HepG2 (cell line): ENCODE data around the gene MYO5A. TPM values are rescaled to one million over a fixed set of nuclear protein-coding genes. Genes with fewer than 3 reads are reported as not detected.

Source experiments
- ATAC-seq: fragments of 200-7000 bp; cut with Tn5 transposase; 3 replicates; pipeline ENCODE4 v1.9.1; 2020; ENCODE audit warnings: mild to moderate bottlenecking, moderate library complexity
- BruUV-seq: library from RNA; stranded (reverse); fragments of 400-500 nt; replicated peaks from 2 replicates; lab custom pipeline; 2021; lab: Mats Ljungman, UMichigan
- CTCF ChIA-PET: fragments of 300-600 bp; formaldehyde crosslinking; extraction: SDS; loops from one replicate; lab custom pipeline; 2021; ENCODE audit warnings: low total read pairs, inconsistent platforms, low intra/inter-chr PET ratio; lab: Yijun Ruan, JAX
- POLR2A ChIA-PET: fragments of 350-600 bp; sonication (Branson Sonifier 250); formaldehyde crosslinking; loops from one replicate; lab custom pipeline; 2020; ENCODE audit warnings: antibody characterized with exemption, inconsistent platforms; lab: Yijun Ruan, JAX
- DNase-seq: peaks from one replicate; pipeline ENCODE4 v3.0.0-alpha.2; 2015; ENCODE audit warnings: low spot score
- FAIRE-seq: peaks from 3 replicates; lab custom pipeline; 2011; peaks lifted over from hg19 to GRCh38; lab: Jason Lieb, UNC
- H2AFZ ChIP-seq: one replicate; pipeline ENCODE4 v1.6.1; 2011; ENCODE audit warnings: low read length, inconsistent platforms
- H3K27ac ChIP-seq: fragments of 300-600 bp; 3 replicates; pipeline ENCODE4 v1.8.0; 2011; ENCODE audit warnings: mixed run types, mild to moderate bottlenecking, mixed read lengths, low read length, inconsistent platforms; ENCODE audit not compliant: insufficient read depth; ENCODE audit errors: extremely low read length
- H3K27me3 ChIP-seq, 2 experiments: fragments of 200-600 bp in 1 of 2; 2 replicates in 1 of 2; 3 replicates in 1 of 2; pipeline versions ENCODE4 v1.6.0 to v1.8.0; 2011; ENCODE audit warnings: low read length in 2 of 2, mild to moderate bottlenecking in 2 of 2, moderate library complexity in 2 of 2, inconsistent platforms in 1 of 2; ENCODE audit not compliant: insufficient read depth in 2 of 2, control insufficient read depth in 1 of 2
- H3K36me3 ChIP-seq, 2 experiments: fragments of 200-600 bp in 1 of 2; replicated peaks in 1 of 2; 2 replicates in 1 of 2; 3 replicates in 1 of 2; pipeline versions ENCODE4 v1.5.1 to v1.8.0; 2011; ENCODE audit warnings: low read length in 2 of 2, inconsistent platforms in 1 of 2; ENCODE audit not compliant: insufficient read depth in 2 of 2, control insufficient read depth in 1 of 2
- H3K4me1 ChIP-seq: 2 replicates; pipeline ENCODE4 v1.5.1; 2012; ENCODE audit warnings: low read length, inconsistent platforms; ENCODE audit not compliant: insufficient read depth
- H3K4me2 ChIP-seq: 2 replicates; pipeline ENCODE4 v1.6.0; 2011; ENCODE audit warnings: low read depth, low read length, inconsistent platforms
- H3K4me3 ChIP-seq, 3 experiments: fragments of 200-600 bp in 1 of 3; sonication (generic), shearing (Covaris generic) in 1 of 3; replicated peaks in 1 of 3; 2 replicates each; pipeline ENCODE4 v1.5.1; 2011 to 2016; ENCODE audit warnings: low read length in 3 of 3, inconsistent platforms in 2 of 3, low read depth in 2 of 3, mild to moderate bottlenecking in 2 of 3, control low read depth in 1 of 3, mixed read lengths in 1 of 3; ENCODE audit not compliant: insufficient read depth in 1 of 3
- H3K79me2 ChIP-seq: one replicate; pipeline ENCODE4 v1.6.1; 2011; ENCODE audit warnings: low read length, inconsistent platforms; ENCODE audit not compliant: insufficient read depth
- H3K9ac ChIP-seq: 2 replicates; pipeline ENCODE4 v1.6.0; 2011; ENCODE audit warnings: mild to moderate bottlenecking, low read depth, low read length, inconsistent platforms; ENCODE audit not compliant: insufficient read depth
- H3K9me3 ChIP-seq: 2 replicates; pipeline ENCODE4 v1.5.1; 2012; ENCODE audit warnings: mild to moderate bottlenecking, low read length
- H4K20me1 ChIP-seq: 2 replicates; pipeline ENCODE4 v1.6.0; 2011; ENCODE audit warnings: inconsistent platforms, mild to moderate bottlenecking, low read length, moderate library complexity; ENCODE audit not compliant: insufficient read depth
- AHR ChIP-seq: IDR thresholded peaks from 2 replicates; pipeline ENCODE4 v1.6.1; 2018; ENCODE audit warnings: missing genetic modification reagents, missing compliant biosample characterization
- MAX ChIP-seq: IDR thresholded peaks from 2 replicates; pipeline ENCODE4 v1.6.1; 2012; ENCODE audit warnings: inconsistent platforms
- NFKB2 ChIP-seq: sonication (generic); formaldehyde crosslinking; IDR thresholded peaks from 2 replicates; pipeline ENCODE4 v1.4.0; 2020; ENCODE audit warnings: missing genetic modification reagents, borderline replicate concordance
- NONO ChIP-seq, 2 experiments: fragments of 450-650 bp in 1 of 2; sonication (generic) in 1 of 2; formaldehyde crosslinking in 1 of 2; IDR thresholded peaks in 1 of 2; conservative IDR thresholded peaks in 1 of 2; 2 replicates each; pipeline versions ENCODE4 v1.6.1 to v1.8.0; 2017 to 2022; ENCODE audit warnings: mild to moderate bottlenecking in 1 of 2, missing genetic modification reagents in 1 of 2, moderate library complexity in 1 of 2
- PAF1 ChIP-seq: IDR thresholded peaks from 2 replicates; pipeline ENCODE4 v1.6.1; 2016; ENCODE audit warnings: missing genetic modification reagents, missing compliant biosample characterization
- POGK ChIP-seq: sonication (generic); formaldehyde crosslinking; conservative IDR thresholded peaks from 2 replicates; pipeline ENCODE4 v1.8.0; 2022; ENCODE audit warnings: mild to moderate bottlenecking, moderate library complexity, missing genetic modification reagents
- POLR2A ChIP-seq, 2 experiments: IDR thresholded peaks; 2 replicates each; pipeline ENCODE4 v1.6.1; 2011; ENCODE audit warnings: low read depth in 2 of 2, low read length in 2 of 2, mild to moderate bottlenecking in 1 of 2, moderate library complexity in 1 of 2; ENCODE audit not compliant: insufficient read depth in 1 of 2
- POLR2AphosphoS5 ChIP-seq: IDR thresholded peaks from 2 replicates; pipeline ENCODE4 v1.6.1; 2012; ENCODE audit warnings: low read depth, low read length
- POLR2G ChIP-seq: fragments of 200-400 bp; formaldehyde crosslinking; IDR thresholded peaks from 2 replicates; pipeline ENCODE4 v1.6.1; 2018; ENCODE audit warnings: mild to moderate bottlenecking, low read depth, low read length, moderate library complexity
- STAT6 ChIP-seq: sonication (generic); formaldehyde crosslinking; IDR thresholded peaks from 2 replicates; pipeline ENCODE4 v1.4.0; 2020; ENCODE audit warnings: missing genetic modification reagents, mild to moderate bottlenecking, borderline replicate concordance
- ZNF20 ChIP-seq: sonication (generic); formaldehyde crosslinking; IDR thresholded peaks from 2 replicates; pipeline ENCODE4 v1.4.0; 2020; ENCODE audit warnings: mild to moderate bottlenecking, moderate library complexity, missing genetic modification reagents
- ZNF776 ChIP-seq: sonication (generic); formaldehyde crosslinking; IDR thresholded peaks from 2 replicates; pipeline ENCODE4 v1.4.0; 2020; ENCODE audit warnings: mild to moderate bottlenecking, missing genetic modification reagents
- WGBS: methylation state at CpG from one replicate; pipeline ENCODE4 v1.1.6; 2017; ENCODE audit warnings: low lambda C conversion rate; 5-methylcytosine and 5-hydroxymethylcytosine counted together
- in situ Hi-C: cut with HindIII; loops from 2 replicates; pipeline ENCODE4 v1.10.0; 2017; ENCODE audit warnings: low pct_unique_long_range_greater_than_20kb; ENCODE audit not compliant: extremely low pct_ligation_motif_present
- intact Hi-C: fragments of 100-400 bp; cut with micrococcal nuclease; formaldehyde crosslinking; loops from one replicate; pipeline ENCODE4 v1.10.0; 2022; ENCODE audit not compliant: unreplicated experiment
- polyA plus RNA-seq, 8 experiments: library from polyadenylated mRNA; depleted of rRNA in 3 of 8; stranded (reverse) in 7 of 8; unstranded in 1 of 8; fragments of >200 nt; fragmentation: Illumina TruSeq in 4 of 8; extraction: Trizol in 4 of 8; gene quantifications; 2 replicates each; pipeline versions ENCODE4 v1.2.1 to v1.2.3, GENCODE V29; 2011 to 2016; ENCODE audit warnings: low read depth in 4 of 8, missing spikeins in 1 of 8, mixed read lengths in 1 of 8; ENCODE audit not compliant: insufficient read depth in 1 of 8
- total RNA-seq, 5 experiments: library from RNA; depleted of rRNA; stranded (reverse); fragments of >200 nt; fragmentation: Illumina TruSeq; extraction: Trizol; gene quantifications; 2 replicates each; pipeline ENCODE4 v1.2.3, GENCODE V29; 2016; ENCODE audit warnings: low read depth in 1 of 5
- TF ChIP-seq, protein P1 (sequence below): IDR thresholded peaks from 2 replicates; pipeline ENCODE4 v1.6.1; 2012; ENCODE audit warnings: low read length, improper control_type of control experiment

Gene MYO5A
- total and polyA plus RNA-seq, 2 of the 13 experiments (the other 11 are each of a cell fraction or from before 2014, with no cell fraction given): 2.8 to 4.8 TPM

- DNase-seq (no peak), ATAC-seq (peak; percentile 76), FAIRE-seq (no peak)
- H3K9ac ChIP-seq: no peak overlapping the region
- no peaks in the 10 kb centered on the region for H3K4me1 ChIP-seq
- no peak overlapping the region for H3K4me2 ChIP-seq
- ChIA-PET CTCF (no interaction called here), POLR2A (no interaction called here)
- no peaks in the 10 kb centered on the region for H3K79me2 ChIP-seq
- intact Hi-C loops (loop anchor here (5.0 kb wide), 1 partner anchor 191 kb away; no protein-coding TSS in a partner anchor), in situ Hi-C loops (no loop called here)
- no peaks in the 10 kb centered on the region for H3K9me3 ChIP-seq
- no peaks in the 10 kb centered on the region for H3K27me3 ChIP-seq
- WGBS: 95% methylated on average over 3 of the region's 5 CpGs
- H3K36me3 ChIP-seq: peaks cover 10 to 36% of the 10 kb centered on the region in 2 experiments; a peak in 4 of 5 replicates
- H2AFZ ChIP-seq: no peak overlapping the region
- no peak overlapping the region for H3K27ac ChIP-seq
- H3K4me3 ChIP-seq: no peak overlapping the region
- BruUV-seq: no TSS peak
- no peaks in the 10 kb centered on the region for H4K20me1 ChIP-seq
- 0 out of 2 replicates have a peak, but pooled peaks have one; percentile 33 for TF ChIP-seq NFKB2 (CRISPR knock-in tag)
- TF ChIP-seq ZNF776 (CRISPR knock-in tag): peak; percentile 41; the same call in 1 of the 2 replicates
- TF ChIP-seq POLR2A (IDR thresholded peaks at IDR 0.05; ENCODE audit: insufficient read depth in 1 of 2, low read depth in 2 of 2, low read length in 2 of 2): peak in 1 of 2 experiments; percentile 40; a peak in 2 of 4 replicates
- peak; percentile 21; the same call in 1 of the 2 replicates for TF ChIP-seq POLR2AphosphoS5
- TF ChIP-seq POLR2G: peak; percentile 57
- TF ChIP-seq STAT6 (CRISPR knock-in tag): no peak
- TF ChIP-seq AHR: 0 out of 2 replicates have a peak, but pooled peaks have one; percentile 18
- TF ChIP-seq, protein P1, sequence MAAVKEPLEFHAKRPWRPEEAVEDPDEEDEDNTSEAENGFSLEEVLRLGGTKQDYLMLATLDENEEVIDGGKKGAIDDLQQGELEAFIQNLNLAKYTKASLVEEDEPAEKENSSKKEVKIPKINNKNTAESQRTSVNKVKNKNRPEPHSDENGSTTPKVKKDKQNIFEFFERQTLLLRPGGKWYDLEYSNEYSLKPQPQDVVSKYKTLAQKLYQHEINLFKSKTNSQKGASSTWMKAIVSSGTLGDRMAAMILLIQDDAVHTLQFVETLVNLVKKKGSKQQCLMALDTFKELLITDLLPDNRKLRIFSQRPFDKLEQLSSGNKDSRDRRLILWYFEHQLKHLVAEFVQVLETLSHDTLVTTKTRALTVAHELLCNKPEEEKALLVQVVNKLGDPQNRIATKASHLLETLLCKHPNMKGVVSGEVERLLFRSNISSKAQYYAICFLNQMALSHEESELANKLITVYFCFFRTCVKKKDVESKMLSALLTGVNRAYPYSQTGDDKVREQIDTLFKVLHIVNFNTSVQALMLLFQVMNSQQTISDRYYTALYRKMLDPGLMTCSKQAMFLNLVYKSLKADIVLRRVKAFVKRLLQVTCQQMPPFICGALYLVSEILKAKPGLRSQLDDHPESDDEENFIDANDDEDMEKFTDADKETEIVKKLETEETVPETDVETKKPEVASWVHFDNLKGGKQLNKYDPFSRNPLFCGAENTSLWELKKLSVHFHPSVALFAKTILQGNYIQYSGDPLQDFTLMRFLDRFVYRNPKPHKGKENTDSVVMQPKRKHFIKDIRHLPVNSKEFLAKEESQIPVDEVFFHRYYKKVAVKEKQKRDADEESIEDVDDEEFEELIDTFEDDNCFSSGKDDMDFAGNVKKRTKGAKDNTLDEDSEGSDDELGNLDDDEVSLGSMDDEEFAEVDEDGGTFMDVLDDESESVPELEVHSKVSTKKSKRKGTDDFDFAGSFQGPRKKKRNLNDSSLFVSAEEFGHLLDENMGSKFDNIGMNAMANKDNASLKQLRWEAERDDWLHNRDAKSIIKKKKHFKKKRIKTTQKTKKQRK: no peak
- TF ChIP-seq ZNF20 (CRISPR knock-in tag): no peak
- no peak for TF ChIP-seq MAX
- 0 out of 2 replicates have a peak, but pooled peaks have one; percentile 44 for TF ChIP-seq PAF1 (CRISPR knock-in tag)
- no peak for TF ChIP-seq POGK (CRISPR knock-in tag)
- TF ChIP-seq NONO (IDR thresholded peaks at IDR 0.05): no peak
- 0 out of 2 replicates have a peak, but pooled peaks have one; percentile 22 for TF ChIP-seq NONO (CRISPR knock-in tag; conservative IDR thresholded peaks at IDR 0.05)
Observed at GRCh38 chr15:52546031-52546751, 17.5 kb upstream of the MYO5A start.
